HG03342 (cell line): ENCODE data around the gene FKBP10.
"Not testable (repeated sequence)": the region's sequence is repeated elsewhere in the genome, so short reads cannot be mapped to it uniquely, and the experiment has no call there.

Experiments used
- ATAC-seq: cut with Tn5 transposase; IDR thresholded peaks from one replicate; pipeline ENCODE4 v1.9.1; 2021; ENCODE audit warnings: mild to moderate bottlenecking, moderate library complexity; ENCODE audit not compliant: unreplicated experiment

The FKBP10 gene

DNA sequence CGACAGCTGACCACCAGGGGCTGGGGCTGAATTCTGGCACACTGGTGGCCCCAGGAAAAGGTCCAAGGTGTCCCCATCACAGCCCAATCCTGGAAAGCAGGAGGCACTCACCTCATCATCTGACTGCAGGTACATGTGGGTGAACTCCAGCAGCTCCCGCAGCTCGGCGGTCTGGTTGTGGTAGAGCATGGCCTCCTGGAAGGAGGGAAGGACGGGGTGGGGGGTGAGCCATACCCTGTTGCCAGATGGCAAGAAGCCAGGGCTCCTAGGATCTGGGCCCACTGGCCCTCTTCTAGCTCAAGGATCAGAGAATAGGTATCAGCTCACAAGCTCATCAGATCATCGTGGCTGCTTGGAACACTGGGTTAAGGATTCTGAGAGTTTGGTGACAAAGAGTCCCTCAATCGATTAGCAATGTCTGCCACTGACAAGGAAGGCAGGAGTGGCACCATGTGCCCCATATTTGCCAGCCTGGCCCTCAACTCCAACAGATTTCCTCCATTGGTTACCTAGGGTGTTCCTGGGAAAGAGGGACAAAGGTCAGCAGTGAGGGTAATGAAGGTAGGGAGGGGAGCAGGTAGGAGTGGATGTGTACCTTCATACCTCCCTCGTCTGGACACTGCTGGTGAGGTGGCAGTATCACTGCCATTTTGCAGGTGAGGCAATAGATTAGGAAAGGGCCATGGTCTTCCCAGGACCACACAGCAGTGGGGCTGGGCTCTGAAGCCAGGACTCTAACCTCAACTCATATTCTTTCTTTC is 5.9 kb upstream of the FKBP10 start:
- no peak for ATAC-seq

DNA sequence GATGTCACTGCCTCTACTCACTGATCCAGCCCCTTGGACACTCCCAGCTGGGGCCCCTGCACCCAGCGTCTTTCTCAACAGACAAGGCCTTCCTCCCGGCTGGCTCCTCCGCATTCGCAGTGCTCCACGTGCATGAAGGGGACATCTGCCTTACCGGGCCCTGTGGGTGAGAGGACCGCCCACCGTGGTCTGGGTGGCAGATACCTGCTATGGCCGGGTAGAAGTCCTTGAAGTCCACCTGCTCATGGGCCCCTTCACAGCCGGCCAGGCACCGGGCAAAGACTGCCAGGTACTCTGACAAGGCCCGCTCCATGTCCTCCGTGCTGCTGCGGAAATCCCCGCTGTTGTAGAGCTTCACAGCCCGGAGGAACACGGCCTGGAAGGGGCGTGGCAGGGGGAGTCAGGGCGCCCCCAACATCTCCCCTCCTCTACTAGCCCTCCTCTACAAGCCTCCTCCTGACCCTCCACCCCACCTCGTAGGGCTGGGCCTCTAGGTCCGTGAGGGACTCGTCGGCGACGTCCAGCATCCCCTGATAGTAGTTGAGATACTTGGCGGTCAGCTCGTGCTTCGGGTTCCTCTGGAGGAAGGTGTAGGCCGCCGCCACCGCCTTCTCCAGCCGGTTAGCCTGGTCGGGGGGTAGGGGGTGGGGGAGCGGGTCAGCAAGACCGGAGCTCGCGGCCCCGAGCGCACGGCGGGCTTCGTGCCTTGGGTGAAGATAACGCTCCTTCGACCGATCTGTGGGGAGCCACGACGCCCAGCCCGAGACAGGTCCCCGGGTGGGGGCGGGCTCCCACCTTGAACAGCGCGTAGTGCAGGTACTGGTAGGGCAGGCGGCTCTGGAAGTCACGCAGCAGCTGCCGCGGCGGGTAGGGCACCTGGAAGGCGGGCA is 1.9 kb upstream of the FKBP10 start:
- no peak for ATAC-seq

DNA sequence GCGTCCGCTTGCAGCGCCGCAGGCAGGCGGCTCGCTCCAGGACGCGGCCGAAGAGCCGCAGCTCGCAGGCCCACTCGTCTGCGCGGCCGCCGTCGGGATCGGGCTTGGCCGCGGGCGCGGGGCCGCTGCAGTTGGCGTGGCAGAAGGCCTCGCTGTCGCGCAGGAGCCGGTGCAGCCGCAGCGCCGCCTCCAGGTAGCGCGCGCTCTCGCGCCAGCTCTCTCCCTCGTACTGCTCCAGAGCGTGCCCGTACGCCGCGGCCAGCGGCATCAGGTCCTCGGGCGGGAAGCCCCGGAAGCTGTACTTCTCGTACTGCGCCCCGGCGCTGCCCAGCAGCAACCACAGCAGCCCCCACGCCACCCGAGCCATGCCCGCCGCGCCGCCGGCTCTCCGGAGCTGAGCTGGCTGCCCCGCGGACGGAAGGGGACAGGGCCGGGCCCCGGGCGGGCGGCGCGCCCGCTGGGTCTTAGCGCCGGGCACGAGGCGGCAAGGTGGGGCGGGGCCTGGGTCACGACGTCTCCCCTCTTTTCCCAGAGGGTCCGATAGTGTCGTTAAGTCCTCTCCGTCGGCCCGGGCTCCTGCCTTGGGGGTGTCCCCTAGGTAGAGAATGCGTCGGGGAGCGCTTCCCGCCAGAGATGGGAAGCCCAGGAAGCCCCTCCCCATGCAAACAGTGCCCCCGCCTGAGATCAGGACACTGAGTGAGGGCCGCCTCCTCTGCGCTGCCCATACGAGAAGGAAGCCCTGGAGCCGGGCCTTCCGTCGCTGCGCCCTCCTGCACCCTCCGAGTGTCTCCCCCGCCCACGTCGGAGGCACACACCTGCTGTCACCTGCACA is 1.0 kb upstream of the FKBP10 start, which contains the start of gene P3H4:
Gene P3H4 (minus strand): TSS at position 401 of the 832 bp plus-strand sequence. CDS start 34 bp downstream, at position 367.
- ATAC-seq: no peak

DNA sequence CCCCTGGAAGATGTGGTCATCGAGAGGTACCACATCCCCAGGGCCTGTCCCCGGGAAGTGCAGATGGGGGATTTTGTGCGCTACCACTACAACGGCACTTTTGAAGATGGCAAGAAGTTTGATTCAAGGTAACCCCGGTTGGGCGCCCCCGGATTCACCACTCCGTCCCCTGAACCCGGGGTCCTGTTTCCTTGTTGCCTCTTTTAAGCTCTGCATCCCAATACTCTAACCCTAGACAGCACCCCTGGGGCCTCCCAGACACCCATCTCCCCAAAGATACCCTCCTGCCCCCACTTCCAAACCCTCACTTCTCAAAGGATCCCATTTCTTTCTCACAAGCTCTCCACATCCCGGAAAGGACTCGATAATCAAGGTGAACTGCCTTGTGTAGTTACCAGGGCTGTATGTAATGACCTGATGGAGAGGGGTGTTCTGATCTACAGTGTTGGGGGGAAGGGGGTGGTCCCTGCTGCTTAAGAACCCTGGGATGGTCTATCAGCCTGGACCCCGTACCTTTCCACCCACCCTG is 412 bp downstream of the FKBP10 start:
- ATAC-seq: no peak

DNA sequence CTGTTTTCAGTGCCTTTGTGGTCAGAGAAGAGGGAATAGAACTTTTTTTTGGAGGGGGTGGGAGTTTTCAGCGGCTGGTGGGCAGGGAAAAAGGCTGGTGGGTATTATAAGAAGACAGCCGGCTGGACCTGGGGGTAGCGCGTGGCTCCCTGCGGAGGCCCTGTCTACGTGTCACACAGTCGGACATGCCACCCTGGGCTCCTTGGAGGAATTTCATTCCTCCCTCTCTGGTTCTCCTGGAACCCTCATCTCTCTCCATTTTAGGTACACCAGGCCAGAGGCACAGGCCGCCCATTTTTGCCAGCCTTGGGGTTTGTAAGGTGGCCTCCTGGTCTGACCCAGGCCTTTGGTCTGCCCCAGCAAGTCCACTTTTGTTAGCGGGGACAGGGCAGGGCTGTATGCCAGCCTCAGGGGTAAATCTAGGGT is 908 bp downstream of the FKBP10 start:
- no peak for ATAC-seq

DNA sequence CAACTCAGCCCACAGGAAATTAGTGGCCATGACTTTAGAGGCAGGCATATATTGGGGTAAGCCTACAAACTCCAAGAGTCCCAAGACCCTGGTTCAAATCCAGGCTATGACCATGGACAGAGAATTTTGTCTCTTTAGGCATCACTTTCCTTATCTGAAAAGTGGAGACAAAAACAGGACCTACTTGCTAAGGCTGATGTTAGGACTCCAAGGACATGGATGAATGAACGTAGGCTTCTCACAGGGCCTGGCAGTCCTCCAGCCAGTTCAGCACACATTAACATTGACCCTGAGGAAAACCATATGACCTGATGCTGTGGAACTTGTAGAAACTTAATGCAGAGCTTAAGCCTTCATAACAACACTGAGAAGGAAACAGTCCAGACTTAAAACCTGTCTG is 1.4 kb downstream of the FKBP10 start:
- ATAC-seq: no peak

DNA sequence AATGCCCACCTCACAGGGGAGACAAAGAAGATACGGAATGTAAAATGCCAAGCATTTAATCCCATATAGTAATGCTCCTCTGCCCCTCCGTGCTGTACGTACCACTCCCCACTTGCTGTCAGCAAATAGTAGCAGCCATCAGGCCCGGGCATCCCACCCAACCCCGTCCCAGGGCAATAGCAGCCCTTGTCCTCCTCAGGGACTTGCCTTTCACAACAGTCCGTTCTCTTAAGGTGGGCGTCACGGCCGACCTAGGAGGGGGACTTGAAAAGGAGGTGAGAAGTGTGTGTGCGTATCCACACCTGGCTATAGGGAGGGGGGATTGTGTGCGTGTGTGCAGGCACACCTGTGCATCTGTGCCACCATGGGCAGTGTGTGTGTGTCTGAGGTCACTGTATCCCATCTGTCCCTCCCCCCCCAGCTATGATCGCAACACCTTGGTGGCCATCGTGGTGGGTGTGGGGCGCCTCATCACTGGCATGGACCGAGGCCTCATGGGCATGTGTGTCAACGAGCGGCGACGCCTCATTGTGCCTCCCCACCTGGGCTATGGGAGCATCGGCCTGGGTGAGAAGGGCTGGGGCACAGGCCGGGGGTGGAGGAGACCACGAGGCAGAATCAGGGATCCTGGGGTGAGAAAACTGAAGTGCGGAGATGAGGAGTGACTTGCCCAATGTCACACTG is 4.0 kb downstream of the FKBP10 start:
- ATAC-seq: no peak

DNA sequence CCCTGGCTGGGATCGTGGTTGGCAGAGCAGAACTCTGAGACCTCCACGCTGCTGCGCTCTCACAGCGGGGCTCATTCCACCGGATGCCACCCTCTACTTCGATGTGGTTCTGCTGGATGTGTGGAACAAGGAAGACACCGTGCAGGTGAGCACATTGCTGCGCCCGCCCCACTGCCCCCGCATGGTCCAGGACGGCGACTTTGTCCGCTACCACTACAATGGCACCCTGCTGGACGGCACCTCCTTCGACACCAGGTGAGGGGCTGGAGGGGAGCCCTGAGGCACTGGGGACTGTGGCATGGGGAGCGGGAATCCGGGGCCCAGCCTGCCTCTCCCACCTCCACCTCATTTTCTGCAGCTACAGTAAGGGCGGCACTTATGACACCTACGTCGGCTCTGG is 5.2 kb downstream of the FKBP10 start:
- ATAC-seq: no peak

DNA sequence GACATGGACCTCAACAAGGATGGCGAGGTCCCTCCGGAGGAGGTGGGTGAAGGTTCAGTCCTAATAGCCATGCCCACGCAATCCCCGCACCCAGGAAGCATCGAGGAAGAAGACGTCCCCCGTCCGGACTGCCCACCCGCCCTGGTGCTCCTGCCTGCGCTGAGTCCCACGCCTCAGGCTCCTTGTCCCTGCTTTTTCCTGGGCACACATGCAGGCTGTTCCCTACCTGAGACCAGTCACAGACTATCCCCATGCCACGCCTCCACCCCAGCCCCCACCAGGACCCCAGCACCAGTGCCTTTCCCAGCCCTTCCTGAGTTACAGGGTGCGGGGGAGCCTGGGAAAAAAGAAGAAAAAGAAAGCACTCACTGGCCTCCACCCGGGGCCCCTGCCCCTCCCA is 9.0 kb downstream of the FKBP10 start:
- no peak for ATAC-seq

DNA sequence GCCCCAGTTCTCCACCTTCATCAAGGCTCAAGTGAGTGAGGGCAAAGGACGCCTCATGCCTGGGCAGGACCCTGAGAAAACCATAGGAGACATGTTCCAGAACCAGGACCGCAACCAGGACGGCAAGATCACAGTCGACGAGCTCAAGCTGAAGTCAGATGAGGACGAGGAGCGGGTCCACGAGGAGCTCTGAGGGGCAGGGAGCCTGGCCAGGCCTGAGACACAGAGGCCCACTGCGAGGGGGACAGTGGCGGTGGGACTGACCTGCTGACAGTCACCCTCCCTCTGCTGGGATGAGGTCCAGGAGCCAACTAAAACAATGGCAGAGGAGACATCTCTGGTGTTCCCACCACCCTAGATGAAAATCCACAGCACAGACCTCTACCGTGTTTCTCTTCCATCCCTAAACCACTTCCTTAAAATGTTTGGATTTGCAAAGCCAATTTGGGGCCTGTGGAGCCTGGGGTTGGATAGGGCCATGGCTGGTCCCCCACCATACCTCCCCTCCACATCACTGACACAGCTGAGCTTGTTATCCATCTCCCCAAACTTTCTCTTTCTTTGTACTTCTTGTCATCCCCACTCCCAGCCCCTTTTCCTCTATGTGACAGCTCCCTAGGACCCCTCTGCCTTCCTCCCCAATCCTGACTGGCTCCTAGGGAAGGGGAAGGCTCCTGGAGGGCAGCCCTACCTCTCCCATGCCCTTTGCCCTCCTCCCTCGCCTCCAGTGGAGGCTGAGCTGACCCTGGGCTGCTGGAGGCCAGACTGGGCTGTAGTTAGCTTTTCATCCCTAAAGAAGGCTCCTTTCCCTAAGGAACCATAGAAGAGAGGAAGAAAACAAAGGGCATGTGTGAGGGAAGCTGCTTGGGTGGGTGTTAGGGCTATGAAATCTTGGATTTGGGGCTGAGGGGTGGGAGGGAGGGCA is 9.7 kb downstream of the FKBP10 start:
- ATAC-seq: no peak

DNA sequence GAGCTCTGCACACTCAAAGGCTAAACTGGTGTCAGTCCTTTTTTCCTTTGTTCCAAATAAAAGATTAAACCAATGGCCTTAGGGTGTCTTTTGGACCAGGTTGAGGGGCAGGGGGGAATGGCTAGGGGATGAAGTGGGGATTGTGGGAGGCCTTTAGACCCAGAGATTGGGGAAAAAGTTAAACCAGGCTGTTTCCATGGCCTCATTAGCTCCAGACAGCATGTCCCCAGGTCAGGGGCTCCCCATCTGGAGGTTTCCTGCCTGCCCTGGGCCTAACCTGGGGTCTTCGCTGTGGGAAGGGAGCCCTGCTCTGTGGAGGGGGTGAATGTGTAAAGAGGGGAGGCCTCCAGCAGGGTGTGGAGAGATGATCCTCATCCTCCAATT is 10.3 kb downstream of the FKBP10 start:
- ATAC-seq: no peak

DNA sequence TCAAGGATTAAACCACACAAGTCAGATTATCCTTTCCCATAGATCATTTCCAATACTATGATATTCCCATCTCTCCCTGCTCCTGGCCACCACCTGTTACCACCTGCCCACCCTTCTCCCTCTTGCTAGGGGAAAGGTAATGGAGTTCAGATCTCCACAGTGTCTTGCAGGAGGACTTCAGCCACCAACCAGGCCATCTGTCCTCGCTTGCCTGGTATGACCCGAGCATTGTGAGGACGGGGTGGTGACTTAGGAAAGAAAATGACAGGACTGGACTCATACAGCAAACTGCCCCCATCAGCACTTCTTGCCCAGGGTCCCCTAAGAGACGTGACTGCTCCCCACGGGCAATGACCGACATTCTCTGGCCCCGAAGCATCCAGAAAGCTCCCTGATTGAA is 10.8 kb downstream of the FKBP10 start:
- ATAC-seq: no peak

DNA sequence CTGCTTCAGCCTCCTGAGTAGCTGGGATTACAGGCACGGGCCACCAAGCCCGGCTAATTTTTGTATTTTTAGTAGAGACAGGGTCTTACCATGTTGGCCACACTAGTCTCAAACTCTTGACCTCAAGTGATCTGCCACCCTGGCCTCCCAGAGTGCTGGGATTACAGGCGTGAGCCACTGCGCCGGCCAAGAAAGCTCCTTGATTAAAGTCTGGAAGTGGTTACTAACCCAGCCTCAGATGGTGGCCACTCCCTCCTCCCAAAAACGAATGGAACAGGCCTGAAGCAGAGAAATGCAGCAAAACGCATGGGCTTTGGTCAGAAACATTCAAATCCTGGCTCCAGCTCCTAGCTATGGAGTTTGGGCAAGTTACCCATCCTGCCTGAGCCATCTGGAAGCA is 11.3 kb downstream of the FKBP10 start:
- no peak for ATAC-seq

DNA sequence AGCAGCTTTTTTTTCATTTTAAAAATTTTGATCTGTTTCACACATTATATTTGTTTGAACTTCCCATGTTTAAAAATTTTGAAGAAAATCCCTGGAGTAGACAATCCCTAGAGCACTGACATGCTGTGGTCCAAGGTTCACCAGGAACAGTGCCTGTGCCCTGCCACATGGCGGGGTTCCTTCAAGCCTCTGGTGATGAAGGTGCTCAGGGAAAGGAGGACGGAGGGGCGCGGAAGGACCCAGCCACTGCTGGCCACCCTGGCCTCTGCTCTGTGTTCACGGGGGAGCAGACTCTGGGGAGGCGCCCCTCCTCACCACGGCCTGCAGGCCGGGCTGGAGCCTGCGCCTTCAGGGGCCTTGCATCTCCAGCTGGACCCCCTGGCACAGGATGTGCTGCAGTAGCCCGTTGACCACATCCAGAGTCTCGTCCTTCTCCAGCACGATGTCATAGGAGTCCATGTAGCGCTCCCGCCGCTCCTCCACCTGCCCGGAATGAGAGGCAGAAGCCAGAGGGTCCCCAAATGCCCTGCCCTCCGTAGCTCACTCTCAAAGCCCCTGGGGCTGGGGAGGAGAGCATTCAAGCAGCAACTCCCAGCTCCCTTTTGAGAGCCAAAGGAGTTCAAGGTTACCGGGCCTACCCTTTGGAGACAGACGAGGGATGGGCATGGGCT is 12.5 kb downstream of the FKBP10 start:
- ATAC-seq: no peak

DNA sequence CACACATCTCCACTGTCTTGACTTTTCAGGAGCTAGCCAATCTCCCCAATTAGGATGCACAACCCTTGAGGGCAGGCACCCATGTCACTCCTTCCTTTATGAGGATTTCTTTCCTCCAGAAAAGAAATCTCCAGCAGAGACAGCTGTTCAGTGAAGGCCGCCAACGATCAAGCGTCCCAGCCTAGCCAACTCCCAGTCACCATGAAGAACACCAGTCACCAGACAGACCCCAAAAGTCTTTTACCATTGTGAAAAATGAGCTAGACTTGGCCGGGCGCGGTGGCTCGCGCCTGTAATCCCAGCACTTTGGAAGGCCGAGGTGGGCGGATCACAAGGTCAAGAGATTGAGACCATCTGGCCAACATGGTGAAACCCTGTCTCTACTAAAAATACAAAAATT is 17.2 kb downstream of the FKBP10 start:
- not testable (repeated sequence) for ATAC-seq

DNA sequence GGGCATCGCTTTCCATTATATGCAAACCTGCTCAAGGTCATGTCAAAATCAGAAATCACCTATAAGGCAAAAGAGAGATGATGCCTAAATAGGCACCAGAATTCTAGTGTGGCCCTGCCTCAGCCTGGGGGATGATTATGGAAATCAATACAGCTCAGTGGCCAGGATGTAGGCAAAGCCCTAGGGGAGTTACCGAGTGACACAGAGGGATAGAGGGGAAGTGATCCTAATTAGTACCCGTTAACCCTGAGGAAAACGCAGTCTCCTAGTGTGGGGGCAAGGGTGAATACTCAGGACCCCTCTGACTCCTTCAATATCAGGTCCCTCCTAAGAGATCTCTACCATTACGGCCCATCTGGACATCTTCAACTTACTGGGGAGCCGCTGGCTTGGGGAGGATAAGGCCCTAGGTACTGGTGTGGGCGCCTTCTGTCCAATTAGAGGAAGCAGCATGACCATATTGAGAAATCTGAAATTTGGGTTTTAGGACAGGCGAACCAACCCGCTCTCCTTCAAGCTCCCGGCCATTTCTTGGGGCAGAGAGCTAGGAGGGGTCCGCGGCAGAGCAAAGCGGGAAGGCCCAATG is 22.5 kb downstream of the FKBP10 start:
- no peak for ATAC-seq

DNA sequence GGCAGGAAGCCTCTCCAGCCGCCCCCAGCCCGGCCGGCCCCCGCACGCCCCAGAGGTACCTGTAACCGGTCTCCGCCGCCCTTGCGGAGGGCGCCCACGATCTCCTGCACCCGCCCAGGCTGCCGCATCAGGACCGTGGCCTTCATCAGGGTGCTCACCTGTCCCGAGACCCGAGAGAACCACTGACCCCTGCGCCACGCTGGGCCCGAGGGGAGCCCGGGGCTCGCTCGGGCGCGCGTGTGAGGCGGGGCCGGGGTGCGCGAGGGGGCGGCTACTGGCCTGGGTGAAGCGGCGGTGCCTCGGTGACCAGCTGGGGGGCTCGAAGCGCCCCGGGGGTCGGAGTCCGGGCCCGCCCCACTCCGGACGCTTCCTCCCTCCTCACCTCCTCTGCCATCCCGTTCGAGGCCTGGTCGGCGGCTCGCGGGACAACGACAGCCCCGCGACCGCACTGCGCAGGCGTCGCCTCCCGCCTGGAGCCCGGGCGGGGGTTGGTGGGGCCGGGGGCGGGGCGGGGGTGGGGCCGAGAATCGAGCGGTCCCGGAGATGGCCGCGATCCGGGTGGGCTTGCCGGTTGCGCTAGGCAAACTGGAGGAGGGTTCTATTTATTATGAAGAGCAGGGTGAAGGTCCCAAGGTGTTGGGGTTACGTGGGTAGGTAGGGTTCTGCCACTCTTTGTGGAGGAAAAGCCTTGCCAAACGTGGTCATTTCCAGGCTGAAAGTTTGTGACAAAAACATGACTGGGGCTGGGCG is 23.2 kb downstream of the FKBP10 start, which contains the start of gene NT5C3B:
Gene NT5C3B (minus strand): TSS at position 433 of the 750 bp plus-strand sequence. CDS start 39 bp downstream, at position 394.
- no peak for ATAC-seq
